OCI-M2 (cell line): ENCODE data around the gene GTF2H4.
"Not testable (repeated sequence)": the region's sequence is repeated elsewhere in the genome, so short reads cannot be mapped to it uniquely, and the experiment has no call there.

Source experiments
- DNase-seq: peaks from one replicate; lab custom pipeline; 2025; ENCODE audit not compliant: unreplicated experiment; lab: John Stamatoyannopoulos, UW

GTF2H4 gene

DNA sequence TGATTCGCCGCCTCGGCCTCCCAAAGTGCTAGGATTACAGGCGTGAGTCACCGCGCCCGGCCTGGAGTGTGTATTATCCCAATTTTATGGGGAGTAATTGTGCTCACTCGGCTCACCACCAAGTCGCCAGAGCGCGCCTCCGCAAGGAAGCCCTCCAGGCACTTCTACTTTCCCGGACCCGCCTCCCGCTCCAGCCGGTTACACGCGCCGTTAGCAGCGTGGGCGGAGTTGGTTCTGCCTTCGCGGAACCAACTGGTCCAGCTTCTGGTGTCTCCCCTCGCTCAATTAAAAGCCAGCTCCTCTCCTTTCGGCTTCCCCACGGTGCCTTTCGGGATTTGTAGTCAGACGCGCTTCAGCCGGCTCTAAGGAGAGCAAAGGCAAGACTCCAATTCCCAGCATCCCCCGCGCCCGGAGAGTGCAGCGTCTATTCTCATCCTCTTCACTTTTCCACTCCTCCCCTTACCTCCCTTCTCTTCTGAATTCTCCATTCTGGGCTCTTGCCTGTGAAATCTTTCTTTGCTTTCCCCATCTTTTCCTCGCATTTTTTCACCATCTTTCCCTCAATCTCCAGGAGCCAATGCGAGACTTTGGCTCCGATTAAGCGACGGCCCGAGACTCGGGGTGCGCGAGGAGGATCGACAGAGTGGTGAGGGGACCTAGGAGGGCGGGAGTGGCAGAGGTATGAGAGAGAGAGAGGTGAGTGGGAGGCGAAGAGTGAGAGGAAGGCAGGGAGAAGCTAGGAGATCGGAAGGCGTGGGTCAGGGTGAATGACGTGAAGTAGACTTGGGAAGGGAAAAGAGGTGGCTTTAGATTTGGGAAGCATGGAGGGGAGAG, at the start of gene GTF2H4:
Gene GTF2H4, plus strand, starts transcription at position 450 of the 834 bp plus-strand sequence.
- DNase-seq: peak; percentile 95

DNA sequence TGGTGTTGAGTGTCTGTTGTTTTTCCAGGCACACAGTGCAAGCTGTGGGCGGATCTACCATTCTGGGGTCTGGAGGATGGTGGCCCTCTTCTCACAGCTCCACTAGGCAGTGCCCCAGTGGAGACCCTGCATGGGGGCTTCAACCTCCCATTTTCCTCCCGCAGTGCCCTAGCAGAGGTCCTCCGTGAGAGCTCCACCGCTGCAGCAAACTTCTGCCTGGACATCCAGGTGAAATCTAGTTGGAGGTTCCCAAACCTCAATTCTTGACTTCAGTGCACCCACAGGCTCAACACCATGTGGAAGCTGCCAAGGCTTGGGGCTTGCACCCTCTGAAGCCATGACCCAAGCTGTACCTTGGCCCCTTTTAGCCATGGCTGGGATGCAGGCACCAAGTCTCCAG, 48.3 kb upstream of the GTF2H4 start:
- not testable (repeated sequence) for DNase-seq

DNA sequence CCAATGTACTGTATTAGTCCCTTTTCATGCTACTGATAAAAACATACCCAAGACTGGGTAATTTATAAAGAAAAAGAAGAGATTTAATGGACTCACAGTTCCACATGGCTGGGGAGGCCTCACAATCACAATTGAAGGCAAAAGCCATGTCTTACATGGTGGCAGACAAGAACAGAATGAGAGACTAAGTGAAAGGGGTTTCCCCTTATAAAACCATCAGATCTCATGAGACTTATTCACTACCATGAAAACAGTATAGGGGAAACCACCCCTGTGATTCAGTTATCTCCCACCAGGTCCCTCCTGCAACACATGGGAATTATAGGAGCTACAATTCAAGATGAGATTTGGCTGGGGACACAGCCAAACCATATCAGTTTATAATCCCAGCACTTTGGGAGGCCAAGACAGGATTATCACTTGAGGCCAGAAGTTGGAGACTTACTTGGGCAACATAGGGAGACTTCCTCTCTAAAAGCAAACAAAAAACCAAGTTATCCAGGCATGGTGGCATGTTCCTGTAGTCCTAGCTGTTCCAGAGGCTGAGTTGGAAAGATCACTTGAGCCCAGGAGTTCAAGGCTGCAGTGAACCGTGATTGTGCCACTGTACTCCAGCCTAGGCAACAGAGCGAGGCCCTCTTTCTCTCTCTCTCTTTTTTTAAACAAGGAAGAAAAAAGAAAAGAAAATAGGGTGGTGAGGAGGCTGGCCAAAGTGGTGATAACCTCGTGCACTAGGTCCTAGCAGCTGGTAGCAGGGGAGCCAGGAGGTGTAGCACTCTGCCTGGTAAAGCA, 46.6 kb upstream of the GTF2H4 start:
- no peak for DNase-seq

DNA sequence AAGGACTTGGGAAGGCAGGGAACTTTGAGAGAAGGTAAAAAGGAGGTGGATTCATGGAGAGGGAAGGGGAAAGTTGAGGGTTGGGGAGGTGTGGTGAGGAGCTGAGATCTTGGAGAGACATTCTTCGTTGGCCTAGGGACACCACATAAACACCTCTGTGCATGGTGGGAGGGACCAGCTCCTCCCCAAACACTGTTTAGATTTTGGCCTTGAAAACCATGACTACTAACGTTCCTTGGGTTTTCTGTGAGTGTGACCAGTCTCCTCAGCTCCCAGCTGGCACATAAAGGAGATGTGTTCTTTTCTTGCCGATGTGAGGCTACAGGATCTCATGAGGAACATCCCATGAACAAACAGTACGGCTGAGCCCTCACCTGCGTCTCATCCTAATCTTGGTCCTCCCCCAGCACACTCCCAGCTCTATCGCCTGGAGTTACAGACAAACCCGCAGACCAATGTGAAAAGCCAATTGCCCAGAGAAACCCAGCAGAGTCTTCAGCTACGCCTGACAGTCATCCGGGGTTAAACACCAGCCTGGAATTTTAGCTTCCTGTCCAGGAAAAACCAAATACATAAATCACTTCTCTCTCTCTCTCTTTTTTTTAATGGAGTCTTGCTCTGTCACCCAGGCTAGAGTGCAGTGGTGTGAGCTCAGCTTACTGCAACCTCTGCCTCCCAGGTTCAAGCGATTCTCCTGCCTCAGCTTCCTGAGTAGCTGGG, 45.7 kb upstream of the GTF2H4 start:
- no peak for DNase-seq

DNA sequence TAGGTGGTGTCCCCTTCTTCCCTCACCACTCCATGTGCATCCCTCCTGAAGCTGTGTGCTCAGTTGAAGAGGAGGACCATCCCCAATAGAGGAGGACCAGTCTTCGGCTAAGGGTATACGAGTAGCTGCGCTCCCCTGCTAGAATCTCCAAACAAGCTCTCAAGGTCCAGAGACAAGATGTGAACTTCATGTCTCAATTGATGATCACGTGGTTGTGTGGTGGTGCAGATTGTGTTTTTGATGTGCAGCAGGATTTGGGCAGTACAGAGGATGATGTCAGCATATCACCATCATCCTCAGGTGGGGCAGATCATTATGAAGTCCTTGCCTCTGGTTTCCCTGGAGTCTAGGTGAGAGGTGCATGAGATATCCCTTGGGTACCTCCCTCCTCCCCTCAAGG, 43.7 kb upstream of the GTF2H4 start:
- DNase-seq: no peak

DNA sequence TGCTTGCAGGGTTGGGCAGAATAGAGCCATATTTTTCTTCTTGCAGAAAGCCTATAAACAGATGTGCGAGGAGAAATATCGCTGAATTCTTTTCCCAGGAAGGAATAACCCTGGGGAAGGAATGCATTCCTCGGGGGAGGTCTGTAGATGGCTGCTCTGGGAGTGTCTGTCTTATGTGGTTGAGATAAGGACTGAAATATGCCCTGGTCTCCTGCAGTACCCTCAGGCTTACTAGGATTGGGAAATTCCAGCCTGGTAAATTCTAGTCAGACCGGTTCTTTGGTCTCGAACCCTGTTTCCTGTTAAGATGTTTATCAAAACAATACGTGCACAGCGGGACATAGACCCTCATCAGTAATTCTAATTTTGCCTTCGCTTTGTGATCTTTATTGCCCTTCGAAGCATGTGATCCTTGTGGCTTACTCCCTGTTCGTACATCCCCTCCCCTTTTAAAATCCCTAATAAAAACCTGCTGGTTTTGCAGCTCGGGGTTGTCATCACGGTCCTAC, 38.7 kb upstream of the GTF2H4 start:
- DNase-seq: not testable (repeated sequence)

DNA sequence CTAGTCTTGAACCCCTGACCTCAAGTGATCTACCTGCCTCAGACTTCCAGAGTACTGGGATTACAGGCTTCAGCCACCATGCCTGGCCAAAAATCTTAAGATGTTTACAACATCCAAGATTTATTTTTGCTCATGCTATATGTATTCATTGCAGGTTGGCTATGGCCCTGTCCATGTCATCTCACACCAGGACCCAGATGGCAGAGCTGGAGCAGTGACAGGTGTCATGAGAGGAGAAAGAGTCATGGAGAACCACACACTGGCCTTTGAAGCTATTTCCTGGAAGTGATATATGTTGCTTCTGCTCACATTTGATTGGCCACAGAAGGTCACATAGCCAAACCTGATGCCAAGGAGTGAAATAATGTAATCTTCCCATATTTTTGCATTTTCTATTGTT, 37.5 kb upstream of the GTF2H4 start:
- no peak for DNase-seq

DNA sequence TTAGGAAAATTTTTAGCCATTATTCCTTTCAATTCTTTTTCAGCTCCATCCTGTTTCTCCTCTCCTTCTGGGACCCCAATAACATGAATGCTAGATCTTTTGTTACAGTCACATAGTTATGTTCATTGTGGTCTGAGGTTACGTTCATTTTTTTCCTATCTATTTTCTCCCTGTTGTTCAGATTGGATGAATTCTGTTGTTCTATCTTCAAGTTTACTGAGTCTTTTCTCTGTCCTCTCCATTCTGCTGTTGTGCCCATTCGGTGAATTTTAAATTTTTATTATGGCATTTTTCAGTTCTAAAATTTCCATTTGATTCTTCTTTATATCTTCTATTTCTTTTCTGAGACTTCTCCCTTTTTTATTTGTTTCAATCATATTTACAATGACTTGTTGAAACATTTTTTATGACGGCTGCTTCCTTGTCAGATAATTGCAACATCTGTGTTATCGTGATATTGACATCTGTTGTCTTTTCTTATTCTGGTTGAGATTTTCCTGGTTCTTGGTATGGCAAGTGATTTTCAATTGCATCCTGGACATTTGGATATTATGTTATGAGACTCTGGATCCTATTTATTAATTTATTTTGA, 36.3 kb upstream of the GTF2H4 start:
- DNase-seq: no peak

DNA sequence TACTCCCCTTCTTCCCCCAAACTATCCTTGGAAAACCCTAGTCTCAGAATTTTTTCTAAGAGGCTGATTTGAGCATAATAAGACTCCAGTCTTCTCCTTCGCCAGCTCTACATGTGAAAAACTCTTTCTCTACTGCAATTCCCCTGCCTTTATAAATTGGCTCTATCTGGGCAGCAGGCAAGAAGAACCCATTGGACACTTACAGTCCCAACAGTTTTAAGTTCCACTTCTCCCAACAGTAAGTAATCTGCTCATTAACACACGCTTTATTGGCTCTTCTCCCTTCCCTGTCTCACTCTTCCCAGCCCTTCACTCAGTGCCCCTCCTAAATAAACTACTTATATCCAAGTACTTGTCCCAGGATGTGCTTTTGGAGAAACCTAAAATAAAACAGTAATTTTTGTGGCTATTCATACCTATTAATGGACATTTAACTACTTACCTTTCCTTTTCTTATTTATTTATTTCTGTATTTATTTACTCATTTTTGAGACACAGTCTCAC, 34.8 kb upstream of the GTF2H4 start:
- no peak for DNase-seq

DNA sequence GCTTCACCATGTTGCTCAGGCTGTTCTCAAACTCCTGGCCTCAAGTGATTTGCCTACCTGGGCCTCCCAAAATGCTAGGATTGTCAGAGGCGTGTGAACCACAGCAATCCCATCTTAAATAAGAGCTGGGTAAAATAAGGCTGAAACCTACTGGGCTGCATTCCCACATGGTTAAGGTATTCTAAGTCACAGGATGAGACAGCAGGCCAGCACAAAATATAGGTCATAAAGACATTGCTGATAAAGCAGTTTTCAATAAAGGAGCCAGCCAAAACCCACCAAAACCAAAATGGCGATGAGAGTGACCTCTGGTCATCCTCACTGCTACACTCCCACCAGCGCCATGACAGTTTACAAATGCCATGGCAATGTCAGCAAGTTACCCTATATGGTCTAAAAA, 34.2 kb upstream of the GTF2H4 start:
- not testable (repeated sequence) for DNase-seq

DNA sequence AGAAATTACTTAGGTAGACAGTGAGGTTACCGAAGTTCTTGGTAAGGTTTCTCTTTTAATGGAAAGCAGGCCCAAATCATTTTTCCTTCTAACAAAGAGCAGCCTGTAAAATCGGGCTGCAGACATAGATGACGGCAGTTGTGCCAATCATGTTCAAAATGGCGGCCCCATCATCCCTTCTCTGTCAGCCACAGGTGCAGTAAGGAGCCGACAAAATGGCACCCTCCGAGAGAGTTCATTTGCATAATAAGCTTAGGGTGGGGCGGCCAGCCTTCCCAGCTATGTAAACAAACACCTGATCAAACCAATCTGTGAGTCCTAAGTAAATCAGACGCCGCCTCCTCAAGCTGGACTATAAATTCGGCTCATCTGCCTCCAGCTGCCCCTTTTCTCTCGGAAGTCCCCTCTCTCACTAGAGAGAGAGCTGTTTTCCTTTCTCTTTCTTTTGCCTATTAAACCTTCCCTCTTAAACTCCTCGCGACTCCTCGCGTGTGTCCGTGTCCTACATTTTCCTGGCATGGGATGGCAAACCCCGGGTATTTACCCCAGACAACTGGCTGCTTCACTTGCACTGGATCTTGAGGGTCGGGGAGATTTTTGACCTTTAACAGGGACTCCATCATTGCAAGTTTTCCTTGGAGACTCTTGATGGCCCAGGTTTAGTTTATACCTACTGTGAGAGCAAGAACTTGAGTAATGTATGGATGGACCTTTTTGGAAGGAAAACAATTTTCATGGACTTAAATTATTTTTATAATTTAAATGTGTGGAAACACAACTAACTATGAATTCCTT, 32.6 kb upstream of the GTF2H4 start:
- no peak for DNase-seq

DNA sequence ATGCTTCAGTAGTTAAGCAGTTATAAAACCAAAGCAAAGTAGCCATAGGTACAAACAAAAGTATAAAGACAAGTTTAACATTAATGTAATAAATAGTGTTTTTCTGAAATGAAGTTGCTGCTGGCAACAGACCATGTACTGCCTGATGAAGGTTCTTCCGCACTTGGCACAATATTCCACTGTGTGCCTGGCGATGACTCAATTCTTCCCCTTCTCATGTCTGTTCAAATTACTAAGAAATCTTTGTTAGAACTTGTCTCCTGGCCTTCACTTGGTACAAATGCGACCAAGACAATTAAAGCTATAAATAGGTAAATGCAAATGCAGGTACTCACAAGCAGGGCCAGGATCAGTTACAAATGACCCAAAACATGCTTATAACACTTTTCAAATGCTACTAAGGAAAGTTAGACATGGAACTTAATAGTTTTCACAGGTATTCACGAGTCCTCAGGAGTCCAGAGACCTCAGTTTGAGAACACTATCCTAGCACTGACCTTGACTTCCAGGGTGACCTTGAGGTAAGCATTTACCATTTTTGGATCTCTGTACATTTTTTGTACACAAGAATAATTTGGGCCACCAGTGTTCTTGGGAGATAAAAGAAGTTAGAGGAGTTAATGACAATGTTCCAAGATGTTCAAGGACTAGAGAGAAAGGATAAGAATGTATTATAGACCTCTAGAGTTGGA, 31.8 kb upstream of the GTF2H4 start:
- DNase-seq: no peak

DNA sequence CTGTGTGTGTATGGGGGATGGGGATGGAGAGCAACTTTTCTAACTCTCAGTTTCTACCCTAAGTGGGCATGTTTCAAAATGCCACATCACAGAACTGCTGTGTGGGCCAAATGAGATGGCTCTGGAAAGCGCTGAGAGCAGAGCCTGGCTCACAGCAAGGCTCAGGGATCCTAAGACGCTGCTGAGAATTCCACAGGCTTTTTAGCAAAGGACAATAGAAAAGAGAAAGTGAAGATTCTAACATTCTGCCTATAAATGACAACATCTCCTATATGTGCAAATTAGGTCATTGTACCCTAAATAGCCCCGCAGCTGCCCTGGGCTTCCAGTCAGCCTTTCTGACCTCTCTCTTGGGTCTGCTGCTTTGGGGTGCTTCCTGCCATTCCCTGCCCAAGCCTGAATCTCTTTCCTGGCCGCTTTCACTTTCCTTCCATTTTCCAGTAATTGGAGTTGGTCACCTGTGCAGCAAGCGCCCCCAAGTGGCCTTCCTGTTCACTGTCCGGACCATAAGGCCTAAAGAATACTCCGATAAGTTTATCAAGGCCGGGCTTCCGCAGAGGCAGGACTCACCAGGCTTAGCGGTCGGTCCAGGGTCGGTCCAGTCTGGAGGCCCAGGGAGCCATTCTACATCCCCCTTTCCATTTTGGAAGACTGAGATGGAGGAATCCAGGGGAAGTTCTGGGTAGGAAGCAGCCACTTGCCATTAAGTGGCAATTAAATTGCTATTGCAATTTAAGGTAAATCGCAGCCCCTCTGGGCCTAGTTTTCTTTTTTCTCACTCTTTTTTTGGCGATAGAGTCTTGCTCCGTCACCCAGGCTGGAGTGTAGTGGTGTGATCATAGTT, 30.4 kb upstream of the GTF2H4 start:
- peak; percentile 67 for DNase-seq

DNA sequence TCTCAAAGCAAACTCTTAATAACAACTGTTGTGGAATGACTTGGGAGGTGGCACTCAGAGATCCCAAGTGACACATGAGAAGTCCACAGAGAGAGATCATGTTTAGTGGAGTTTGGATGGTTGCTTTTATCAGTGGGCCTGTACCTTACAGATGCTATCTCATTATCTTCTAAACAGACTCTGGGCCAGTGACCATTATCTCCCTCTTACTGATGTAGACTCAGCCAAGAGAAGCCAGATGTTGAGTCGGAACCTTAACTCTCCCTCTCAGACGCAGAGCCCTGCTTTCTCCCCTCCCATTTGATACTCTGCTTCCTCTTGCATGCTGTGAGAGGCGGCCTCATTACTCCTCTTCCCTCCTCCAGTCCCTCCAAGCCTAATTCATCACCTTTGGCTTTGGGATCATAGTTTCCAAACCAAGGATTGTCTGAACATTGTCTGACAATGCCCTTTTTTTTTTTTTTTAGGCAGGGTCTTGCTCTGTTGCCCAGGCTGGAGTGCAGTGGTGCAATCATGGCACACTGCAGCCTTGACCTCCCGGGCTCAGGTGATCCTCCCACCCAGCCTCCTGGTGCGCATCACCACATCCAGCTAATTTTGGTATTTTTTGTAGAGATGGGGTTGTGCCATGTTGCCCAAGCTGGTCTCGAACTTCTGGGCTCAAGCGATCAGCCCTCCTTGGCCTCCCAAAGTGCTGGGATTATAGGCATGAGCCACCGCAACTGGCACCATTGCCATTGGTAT, 28.2 kb upstream of the GTF2H4 start:
- no peak for DNase-seq

DNA sequence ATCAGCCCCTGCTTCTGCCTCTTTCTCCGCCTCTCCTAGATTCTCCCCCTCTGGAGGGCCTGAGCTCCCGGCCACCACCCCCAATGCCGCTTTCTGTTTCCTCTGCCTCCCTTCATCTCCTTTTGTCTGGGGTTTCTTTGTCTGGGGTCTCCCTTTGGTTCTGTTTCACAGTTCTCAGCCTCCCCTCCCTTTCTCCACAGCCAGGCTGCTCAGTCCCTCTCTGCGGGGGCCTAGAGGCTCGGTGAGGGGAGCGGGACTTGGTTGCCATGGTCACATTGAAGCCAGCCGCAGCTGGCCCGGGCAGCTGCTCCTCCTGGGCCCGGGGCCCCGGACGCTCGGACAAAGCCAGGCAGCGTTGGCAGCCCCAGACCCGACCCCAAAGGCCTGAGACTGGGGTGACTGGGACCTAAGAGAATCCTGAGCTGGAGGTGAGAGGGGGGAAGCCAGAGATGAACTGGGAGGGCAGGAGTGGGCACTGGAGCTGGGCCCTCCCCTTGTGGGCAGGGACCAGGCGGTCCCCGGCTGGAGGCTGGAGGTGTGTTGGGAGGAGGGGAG, 27.2 kb upstream of the GTF2H4 start:
- no peak for DNase-seq

DNA sequence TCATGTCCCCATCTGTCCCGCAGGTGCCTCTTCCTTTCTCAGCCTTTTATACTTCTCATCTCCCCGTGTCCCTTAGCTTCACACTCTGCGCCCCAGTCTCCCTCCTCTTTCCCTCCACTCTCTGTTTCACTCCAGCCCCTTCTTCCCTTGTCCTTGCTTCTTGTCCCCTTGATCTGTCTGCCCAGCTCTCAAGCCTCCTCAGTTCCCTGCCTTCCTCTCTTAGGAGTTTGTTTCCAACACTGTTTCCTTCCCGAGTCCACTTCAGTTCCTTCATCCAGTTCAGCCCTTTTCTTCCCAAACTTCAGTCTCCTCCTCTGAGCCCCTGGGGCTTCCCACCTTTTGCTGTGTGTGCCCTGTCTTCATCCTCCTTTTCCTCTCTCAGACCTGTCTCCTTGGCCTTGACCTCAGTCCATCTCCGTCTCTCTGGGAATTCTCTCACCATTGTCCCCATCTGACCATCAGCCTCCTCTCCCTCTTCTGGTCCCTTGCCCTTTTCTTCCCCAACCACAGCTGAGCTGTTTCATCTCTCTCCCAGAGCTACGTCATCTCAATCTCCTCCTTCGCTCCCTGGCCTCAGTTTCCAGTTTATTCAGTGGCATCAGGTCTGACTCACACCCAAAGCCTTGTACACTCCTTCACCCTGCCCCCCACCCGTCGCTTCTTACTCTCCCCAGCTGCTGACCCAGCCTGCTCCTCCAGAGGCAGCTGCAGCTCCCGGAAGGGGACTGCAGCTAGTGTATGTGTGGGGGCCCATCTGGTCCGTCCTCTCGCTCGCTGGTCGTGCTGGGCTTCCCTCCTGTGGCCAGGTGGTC, 26.4 kb upstream of the GTF2H4 start:
- DNase-seq: no peak
